NCI-H2029 treated with DMSO at 0.1 percent for 48 hours (cell line): ENCODE results near the gene GMDS.

Experiments
- DNase-seq: peaks from one replicate; lab custom pipeline; 2025; lab: John Stamatoyannopoulos, UW

GMDS gene

GRCh38 chr6:1624058-1624850, 621.2 kb downstream of the GMDS start:
- no peak for DNase-seq

- DNase-seq, result no peak
These were observed 621.7 kb downstream of the GMDS start for GRCh38 chr6:1623769-1624057.

- DNase-seq, result no peak
These were observed 622.3 kb downstream of the GMDS start for GRCh38 chr6:1622851-1623768.

GRCh38 chr6:1622220-1622850, 623.1 kb downstream of the GMDS start:
- no peak for DNase-seq

GRCh38 chr6:1621070-1621701, 624.2 kb downstream of the GMDS start:
- no peak for DNase-seq

- DNase-seq, result no peak
These were observed 624.8 kb downstream of the GMDS start for GRCh38 chr6:1620504-1621069.

GRCh38 chr6:1619673-1620503, 625.5 kb downstream of the GMDS start:
- DNase-seq, result no peak

- DNase-seq, result no peak
These were observed 626.2 kb downstream of the GMDS start for GRCh38 chr6:1619098-1619672.

GRCh38 chr6:1618311-1619097, 626.9 kb downstream of the GMDS start:
- no peak for DNase-seq

- DNase-seq, result no peak
These were observed 627.7 kb downstream of the GMDS start for GRCh38 chr6:1617466-1618310.

GRCh38 chr6:1616701-1617463, 628.5 kb downstream of the GMDS start:
- DNase-seq, result no peak

- no peak for DNase-seq
These were observed 629.5 kb downstream of the GMDS start for GRCh38 chr6:1615853-1616420.

GRCh38 chr6:1615151-1615852, 630.1 kb downstream of the GMDS start:
- no peak for DNase-seq

GRCh38 chr6:1614448-1615150, 630.8 kb downstream of the GMDS start:
- DNase-seq, result no peak

- DNase-seq, result peak; percentile 38
These were observed 631.5 kb downstream of the GMDS start for GRCh38 chr6:1613688-1614447.

- DNase-seq, result peak; percentile 26
These were observed 632.1 kb downstream of the GMDS start for GRCh38 chr6:1613346-1613687.
